GM12878 (cell line): ENCODE measurements around the gene ARMS2. TPM values are rescaled to one million over a fixed set of nuclear protein-coding genes. Genes with fewer than 3 reads are reported as not detected.

Source experiments
- ATAC-seq: fragments of 200-7000 bp; cut with Tn5 transposase; 3 replicates; pipeline ENCODE4 v1.9.1; 2020; ENCODE audit warnings: mild to moderate bottlenecking, moderate library complexity
- BruUV-seq: library from RNA; stranded (reverse); fragments of 400-500 nt; replicated peaks from 2 replicates; lab custom pipeline; 2021; lab: Mats Ljungman, UMichigan
- CTCF ChIA-PET: fragments of 300-600 bp; sonication (Branson Sonifier 250); formaldehyde crosslinking; extraction: SDS; loops from one replicate; lab custom pipeline; 2021; ENCODE audit warnings: inconsistent platforms; lab: Yijun Ruan, JAX
- POLR2A ChIA-PET: fragments of 350-600 bp; formaldehyde crosslinking; extraction: SDS; loops from one replicate; lab custom pipeline; 2021; ENCODE audit warnings: inconsistent platforms; lab: Charles Lee
- RAD21 ChIA-PET: fragments of 300-600 bp; sonication (Branson Sonifier 250); formaldehyde crosslinking; loops from one replicate; lab custom pipeline; 2023; ENCODE audit warnings: antibody characterized with exemption; ENCODE audit not compliant: unreplicated experiment; lab: Charles Lee
- SMC1A ChIA-PET: fragments of 300-600 bp; sonication (Branson Sonifier 250); formaldehyde crosslinking; loops from one replicate; lab custom pipeline; 2023; ENCODE audit not compliant: unreplicated experiment, uncharacterized antibody; lab: Charles Lee
- DNase-seq: peaks from one replicate; pipeline ENCODE4 v3.0.0-alpha.2; 2011; ENCODE audit warnings: low read depth, low spot score
- FAIRE-seq: peaks from 3 replicates; lab custom pipeline; 2011; peaks lifted over from hg19 to GRCh38; lab: Jason Lieb, UNC
- H2AFZ ChIP-seq: 2 replicates; pipeline ENCODE4 v1.6.0; 2011; ENCODE audit warnings: low read depth, low read length, control low read depth; ENCODE audit not compliant: control insufficient read depth
- H3K27ac ChIP-seq: 2 replicates; pipeline ENCODE4 v1.5.1; 2011; ENCODE audit warnings: control low read depth; ENCODE audit not compliant: control insufficient read depth, insufficient read depth
- H3K27me3 ChIP-seq, 2 experiments: replicated peaks in 1 of 2; 2 replicates each; pipeline versions ENCODE4 v1.6.0 to v1.6.1; 2011; ENCODE audit warnings: low read length in 1 of 2; ENCODE audit not compliant: control insufficient read depth in 2 of 2, insufficient read depth in 2 of 2
- H3K36me3 ChIP-seq, 2 experiments: 2 replicates each; pipeline ENCODE4 v1.5.1; 2011; ENCODE audit warnings: low read length in 1 of 2; ENCODE audit not compliant: control insufficient read depth in 2 of 2, insufficient read depth in 2 of 2
- H3K4me1 ChIP-seq: 2 replicates; pipeline ENCODE4 v1.6.1; 2011; ENCODE audit warnings: mild to moderate bottlenecking, low read length, moderate library complexity, mixed read lengths; ENCODE audit not compliant: control insufficient read depth, insufficient read depth
- H3K4me2 ChIP-seq: 2 replicates; pipeline ENCODE4 v1.6.0; 2011; ENCODE audit warnings: control low read depth; ENCODE audit not compliant: control insufficient read depth, insufficient read depth
- H3K4me3 ChIP-seq: fragments of 200-600 bp; sonication (generic); 2 replicates; pipeline ENCODE4 v1.5.1; 2016
- H3K79me2 ChIP-seq: 2 replicates; pipeline ENCODE4 v1.6.0; 2011; ENCODE audit warnings: low read length; ENCODE audit not compliant: control insufficient read depth, insufficient read depth
- H3K9ac ChIP-seq: 2 replicates; pipeline ENCODE4 v1.8.0; 2011; ENCODE audit warnings: low read length, control low read depth, mixed read lengths; ENCODE audit not compliant: control insufficient read depth, insufficient read depth
- H3K9me3 ChIP-seq: replicated peaks from 3 replicates; pipeline ENCODE4 v1.5.1; 2011; ENCODE audit warnings: mild to moderate bottlenecking, low read length; ENCODE audit not compliant: control insufficient read depth, insufficient read depth
- H4K20me1 ChIP-seq: 2 replicates; pipeline ENCODE4 v1.6.0; 2011; ENCODE audit not compliant: control insufficient read depth, insufficient read depth
- BCL11A ChIP-seq: IDR thresholded peaks from 2 replicates; pipeline ENCODE4 v1.6.1; 2011; ENCODE audit warnings: low read depth, low read length
- CBFB ChIP-seq: IDR thresholded peaks from 2 replicates; pipeline ENCODE4 v1.6.1; 2016; ENCODE audit warnings: antibody characterized with exemption, low read depth
- CHD2 ChIP-seq: IDR thresholded peaks from 2 replicates; pipeline ENCODE4 v1.6.1; 2011; ENCODE audit warnings: low read depth, low read length, improper control_type of control experiment, borderline replicate concordance
- CREM ChIP-seq: IDR thresholded peaks from 2 replicates; pipeline ENCODE4 v1.6.1; 2014; ENCODE audit warnings: antibody characterized with exemption, low read depth
- CUX1 ChIP-seq: IDR thresholded peaks from 2 replicates; pipeline ENCODE4 v1.6.1; 2012; ENCODE audit warnings: improper control_type of control experiment, low read depth, low read length; ENCODE audit not compliant: insufficient replicate concordance
- DPF2 ChIP-seq: fragments of 450-650 bp; IDR thresholded peaks from 2 replicates; pipeline ENCODE4 v1.6.1; 2017; ENCODE audit warnings: mild to moderate bottlenecking
- JUNB ChIP-seq: IDR thresholded peaks from 2 replicates; pipeline ENCODE4 v1.6.1; 2016; ENCODE audit warnings: antibody characterized with exemption, mild to moderate bottlenecking
- PML ChIP-seq: IDR thresholded peaks from 2 replicates; pipeline ENCODE4 v1.6.1; 2012; ENCODE audit warnings: low read length, inconsistent platforms
- POLR2A ChIP-seq: IDR thresholded peaks from 2 replicates; pipeline ENCODE4 v1.6.1; 2011; ENCODE audit warnings: low read depth, mild to moderate bottlenecking, low read length
- POLR2AphosphoS2 ChIP-seq: IDR thresholded peaks from 2 replicates; pipeline ENCODE4 v1.6.1; 2011; ENCODE audit warnings: low read depth, mild to moderate bottlenecking, low read length, improper control_type of control experiment, moderate library complexity
- USF1 ChIP-seq: IDR thresholded peaks from 2 replicates; pipeline ENCODE4 v1.6.1; 2011; ENCODE audit warnings: borderline replicate concordance, low read depth, mild to moderate bottlenecking, moderate library complexity, mixed read lengths, low read length; ENCODE audit not compliant: insufficient read depth; ENCODE audit errors: extremely low read length
- ZNF274 ChIP-seq: IDR thresholded peaks from one replicate; pipeline ENCODE4 v1.8.0; 2011; ENCODE audit not compliant: insufficient read length, insufficient read depth
- ZNF622 ChIP-seq: fragments of 450-650 bp; IDR thresholded peaks from 2 replicates; pipeline ENCODE4 v1.6.1; 2017; ENCODE audit warnings: mild to moderate bottlenecking, inconsistent platforms
- ZSCAN29 ChIP-seq: fragments of 450-650 bp; IDR thresholded peaks from 2 replicates; pipeline ENCODE4 v1.6.1; 2017; ENCODE audit warnings: mild to moderate bottlenecking, moderate library complexity
- WGBS: methylation state at CpG from one replicate; pipeline ENCODE4 v1.1.6; 2016; ENCODE audit warnings: low lambda C conversion rate; ENCODE audit not compliant: insufficient replicate concordance, insufficient coverage; ENCODE audit errors: missing lambda C conversion rate; 5-methylcytosine and 5-hydroxymethylcytosine counted together
- in situ Hi-C: fragments of 300-500 bp; cut with MboI; formaldehyde crosslinking; loops from 9 replicates; pipeline ENCODE4 v1.14.3; 2018; ENCODE audit warnings: mixed read lengths
- intact Hi-C: fragments of 100-400 bp; cut with micrococcal nuclease; formaldehyde crosslinking; loops from one replicate; pipeline ENCODE4 v1.14.2; 2022; ENCODE audit not compliant: unreplicated experiment
- polyA plus RNA-seq, 11 experiments: library from polyadenylated mRNA; depleted of rRNA in 4 of 11; unstranded in 6 of 11; stranded (reverse) in 5 of 11; fragments of >200 nt; fragmentation: Nextera tagmentation in 4 of 11; fragmentation: Illumina TruSeq in 1 of 11; extraction: Ambion mirVana in 4 of 11; extraction: Trizol in 1 of 11; gene quantifications; 1 replicate in 1 of 11; 2 replicates in 10 of 11; pipeline versions ENCODE4 v1.2.1 to v1.2.3, GENCODE V29; 2011 to 2016; ENCODE audit warnings: inconsistent platforms in 2 of 11, missing spikeins in 2 of 11, low read depth in 1 of 11
- total RNA-seq, 4 experiments: library from RNA; depleted of rRNA in 3 of 4; stranded (reverse); fragments of >200 nt in 3 of 4; fragmentation: Illumina TruSeq in 1 of 4; extraction: Trizol in 1 of 4; gene quantifications; 2 replicates each; pipeline versions ENCODE4 v1.2.1 to v1.2.3, GENCODE V29; 2013 to 2021

Gene ARMS2
- total and polyA plus RNA-seq, 10 of the 15 experiments (the other 5 are each of a cell fraction or from before 2014, with no cell fraction given): not detected

GRCh38 chr10:122468926-122469781 is 14.7 kb downstream of the ARMS2 start (continued):
- TF ChIP-seq BCL11A (no peak), USF1 (no peak), ZNF274 (no peak), ZNF622 (no peak), CHD2 (no peak)

- 10% methylated on average over 4 of the region's 4 CpGs for WGBS
- Histone ChIP-seq H3K4me1 (no peaks in the 10 kb centered on the region), H3K27ac (no peak overlapping the region), H2AFZ (no peak overlapping the region), H3K4me3 (no peak overlapping the region), H3K9me3 (no peaks in the 10 kb centered on the region), H3K79me2 (no peaks in the 10 kb centered on the region), H3K9ac (no peak overlapping the region), H3K36me3 (no peaks in the 10 kb centered on the region), H3K27me3 (peaks cover 3% of the 10 kb centered on the region in 2 experiments; a peak in 3 of 4 replicates), H4K20me1 (no peaks in the 10 kb centered on the region), H3K4me2 (no peak overlapping the region)
- intact Hi-C loops: no loop called here
- SMC1A ChIA-PET: no interaction called here
- no peak for FAIRE-seq
- TF ChIP-seq CUX1: no peak
- no peak for TF ChIP-seq CBFB
- TF ChIP-seq CREM: no peak
- TF ChIP-seq POLR2AphosphoS2: no peak
- TF ChIP-seq POLR2A: no peak
- TF ChIP-seq JUNB: no peak
- TF ChIP-seq PML: no peak
- TF ChIP-seq DPF2: no peak
- TF ChIP-seq ZSCAN29: no peak
- CTCF ChIA-PET: interaction anchor here (0.8 to 1.0 kb wide), 2 partner anchors 15 to 16 kb away, joined by 3 read pairs; partner anchors contain the start of gene ARMS2
- ATAC-seq: no peak
- RAD21 ChIA-PET: no interaction called here
- POLR2A ChIA-PET: no interaction called here
- no peak for DNase-seq
- in situ Hi-C loops: no loop called here
- BruUV-seq: no TSS peak
Measured at GRCh38 chr10:122469848-122470247, 15.4 kb downstream of the ARMS2 start.
